Brain pericyte (primary cell): ENCODE measurements around the gene ITPR1.
"Not testable (repeated sequence)": the region's sequence is repeated elsewhere in the genome, so short reads cannot be mapped to it uniquely, and the experiment has no call there.

Experiments used
- DNase-seq: peaks from one replicate; pipeline ENCODE4 v3.0.0-alpha.2; 2012; ENCODE audit warnings: low read depth, low spot score

The ITPR1 gene

GRCh38 chr3:4570840-4571621 is 77.9 kb downstream of the ITPR1 start:
- no peak for DNase-seq

- DNase-seq: no peak
These were observed 78.7 kb downstream of the ITPR1 start for GRCh38 chr3:4571690-4572334.

GRCh38 chr3:4573153-4573552 is 80.0 kb downstream of the ITPR1 start:
- no peak for DNase-seq

- no peak for DNase-seq
These were observed 81.3 kb downstream of the ITPR1 start for GRCh38 chr3:4574426-4574965.

GRCh38 chr3:4575381-4575780 is 82.2 kb downstream of the ITPR1 start:
- DNase-seq: no peak

- DNase-seq: no peak
These were observed 84.6 kb downstream of the ITPR1 start for GRCh38 chr3:4577721-4578120.

- no peak for DNase-seq
These were observed 87.4 kb downstream of the ITPR1 start for GRCh38 chr3:4580346-4581123.

GRCh38 chr3:4581124-4581424 is 87.9 kb downstream of the ITPR1 start:
- DNase-seq: no peak

- no peak for DNase-seq
These were observed 88.3 kb downstream of the ITPR1 start for GRCh38 chr3:4581498-4581897.

- no peak for DNase-seq
These were observed 88.9 kb downstream of the ITPR1 start for GRCh38 chr3:4581920-4582611.

- DNase-seq: no peak
These were observed 89.5 kb downstream of the ITPR1 start for GRCh38 chr3:4582624-4583023.

- no peak for DNase-seq
These were observed 90.3 kb downstream of the ITPR1 start for GRCh38 chr3:4583416-4583815.

GRCh38 chr3:4584456-4585249 is 91.5 kb downstream of the ITPR1 start:
- no peak for DNase-seq

GRCh38 chr3:4586381-4586780 is 93.2 kb downstream of the ITPR1 start:
- DNase-seq: no peak

GRCh38 chr3:4587061-4587837 is 94.1 kb downstream of the ITPR1 start:
- no peak for DNase-seq

- no peak for DNase-seq
These were observed 94.6 kb downstream of the ITPR1 start for GRCh38 chr3:4587838-4588105.

- DNase-seq: no peak
These were observed 95.3 kb downstream of the ITPR1 start for GRCh38 chr3:4588466-4588865.

- no peak for DNase-seq
These were observed 96.4 kb downstream of the ITPR1 start for GRCh38 chr3:4589475-4590097.

- not testable (repeated sequence) for DNase-seq
These were observed 97.7 kb downstream of the ITPR1 start for GRCh38 chr3:4590849-4591248.

- DNase-seq: no peak
These were observed 98.5 kb downstream of the ITPR1 start for GRCh38 chr3:4591669-4592068.
